ENCODE data around the gene DEPP1.
"Not testable (repeated sequence)": the region's sequence is repeated elsewhere in the genome, so short reads cannot be mapped to it uniquely, and the experiment has no call there.

DEPP1 gene, protein sequence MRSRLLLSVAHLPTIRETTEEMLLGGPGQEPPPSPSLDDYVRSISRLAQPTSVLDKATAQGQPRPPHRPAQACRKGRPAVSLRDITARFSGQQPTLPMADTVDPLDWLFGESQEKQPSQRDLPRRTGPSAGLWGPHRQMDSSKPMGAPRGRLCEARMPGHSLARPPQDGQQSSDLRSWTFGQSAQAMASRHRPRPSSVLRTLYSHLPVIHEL

GRCh38 chr10:44978570-44979280, at the start of gene DEPP1:
DEPP1 (minus strand) TSS chr10:44978809; CDS start chr10:44978030, 779 bp downstream.
- peak within 1 kb of the TSS; percentile 68 for H3K4me3 ChIP-seq (ENCODE audit: low read depth, low read length)

GRCh38 chr10:45023426-45023825, 44.8 kb upstream of the DEPP1 start:
- no peak overlapping the region for H3K4me3 ChIP-seq (ENCODE audit: low read depth, low read length)
- TF ChIP-seq, protein P1, sequence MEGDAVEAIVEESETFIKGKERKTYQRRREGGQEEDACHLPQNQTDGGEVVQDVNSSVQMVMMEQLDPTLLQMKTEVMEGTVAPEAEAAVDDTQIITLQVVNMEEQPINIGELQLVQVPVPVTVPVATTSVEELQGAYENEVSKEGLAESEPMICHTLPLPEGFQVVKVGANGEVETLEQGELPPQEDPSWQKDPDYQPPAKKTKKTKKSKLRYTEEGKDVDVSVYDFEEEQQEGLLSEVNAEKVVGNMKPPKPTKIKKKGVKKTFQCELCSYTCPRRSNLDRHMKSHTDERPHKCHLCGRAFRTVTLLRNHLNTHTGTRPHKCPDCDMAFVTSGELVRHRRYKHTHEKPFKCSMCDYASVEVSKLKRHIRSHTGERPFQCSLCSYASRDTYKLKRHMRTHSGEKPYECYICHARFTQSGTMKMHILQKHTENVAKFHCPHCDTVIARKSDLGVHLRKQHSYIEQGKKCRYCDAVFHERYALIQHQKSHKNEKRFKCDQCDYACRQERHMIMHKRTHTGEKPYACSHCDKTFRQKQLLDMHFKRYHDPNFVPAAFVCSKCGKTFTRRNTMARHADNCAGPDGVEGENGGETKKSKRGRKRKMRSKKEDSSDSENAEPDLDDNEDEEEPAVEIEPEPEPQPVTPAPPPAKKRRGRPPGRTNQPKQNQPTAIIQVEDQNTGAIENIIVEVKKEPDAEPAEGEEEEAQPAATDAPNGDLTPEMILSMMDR (IDR thresholded peaks at IDR 0.05; ENCODE audit: low read depth, low read length): no peak

More at GRCh38 chr10:44978570-44979280, at the start of gene DEPP1:
- TF ChIP-seq, protein P1 (IDR thresholded peaks at IDR 0.05; ENCODE audit: low read depth, low read length): no peak

GRCh38 chr10:45015590-45015989, 37.0 kb upstream of the DEPP1 start:
- no peak overlapping the region for H3K4me3 ChIP-seq (ENCODE audit: low read depth, low read length)
- TF ChIP-seq, protein P1 (IDR thresholded peaks at IDR 0.05; ENCODE audit: low read depth, low read length): no peak

DNA sequence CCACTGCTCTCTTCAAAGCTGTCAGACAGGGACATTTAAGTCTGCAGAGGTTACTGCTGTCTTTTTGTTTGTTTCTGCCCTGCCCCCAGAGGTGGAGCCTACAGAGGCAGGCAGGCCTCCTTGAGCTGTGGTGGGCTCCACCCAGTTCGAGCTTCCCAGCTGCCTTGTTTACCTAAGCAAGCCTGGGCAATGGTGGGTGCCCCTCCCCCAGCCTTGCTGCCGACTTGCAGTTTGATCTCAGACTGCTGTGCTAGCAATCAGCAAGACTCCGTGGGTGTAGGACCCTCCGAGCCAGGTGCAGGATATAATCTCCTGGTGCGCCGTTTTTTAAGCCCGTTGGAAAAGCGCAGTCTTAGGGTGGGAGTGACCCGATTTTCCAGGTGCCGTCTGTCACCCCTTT, 35.9 kb upstream of the DEPP1 start:
- not testable (repeated sequence) for H3K4me3 ChIP-seq (ENCODE audit: low read depth, low read length)

DNA sequence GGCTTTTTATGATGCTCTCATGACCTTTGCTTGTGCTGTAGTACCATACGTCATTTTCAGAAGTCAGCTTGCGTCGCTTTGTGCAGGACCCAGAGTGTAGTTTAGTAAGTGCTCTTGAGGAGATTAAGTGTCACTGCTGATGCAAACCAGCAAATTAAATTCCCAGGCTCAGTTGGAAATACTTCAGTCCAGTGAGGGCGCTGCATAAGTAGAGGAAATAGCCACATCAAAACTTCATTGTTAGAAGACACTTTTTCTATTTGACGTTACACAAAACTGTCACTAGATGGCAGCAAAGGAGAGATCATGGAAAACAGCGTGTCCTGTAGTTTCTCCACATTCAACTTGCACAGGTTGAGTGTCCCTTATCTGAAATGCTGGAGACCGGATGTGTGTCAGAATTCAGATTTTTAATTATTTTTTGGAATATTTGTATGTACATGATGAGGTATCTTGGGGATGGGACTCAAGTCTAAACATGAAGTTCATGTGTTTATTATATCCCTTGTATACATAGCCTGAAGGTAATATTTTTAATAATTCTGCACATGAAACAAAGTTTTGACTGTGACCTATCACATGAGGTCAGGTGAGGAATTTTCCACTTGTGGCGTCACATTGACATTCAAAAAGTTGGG, 30.0 kb upstream of the DEPP1 start:
- TF ChIP-seq, protein P1 (IDR thresholded peaks at IDR 0.05; ENCODE audit: low read depth, low read length): peak; percentile 48; the same call in 1 of the 2 replicates
- no peak overlapping the region for H3K4me3 ChIP-seq (ENCODE audit: low read depth, low read length)

- H3K4me3 ChIP-seq (ENCODE audit: low read depth, low read length): no peak overlapping the region
- TF ChIP-seq, protein P1 (IDR thresholded peaks at IDR 0.05; ENCODE audit: low read depth, low read length): no peak
Observed at GRCh38 chr10:45006276-45007030, 27.8 kb upstream of the DEPP1 start.

- no peak overlapping the region for H3K4me3 ChIP-seq (ENCODE audit: low read depth, low read length)
- TF ChIP-seq, protein P1 (IDR thresholded peaks at IDR 0.05; ENCODE audit: low read depth, low read length): no peak
Observed at GRCh38 chr10:45005284-45005683, 26.7 kb upstream of the DEPP1 start.
